WTC11 (cell line): ENCODE data around the gene STARD13.

Experiments used
- ATF3 ChIP-seq: sonication (generic); formaldehyde crosslinking; conservative IDR thresholded peaks from 2 replicates; pipeline ENCODE4 v1.8.1; 2022; ENCODE audit warnings: mild to moderate bottlenecking, missing genetic modification reagents
- JUN ChIP-seq: sonication (generic); formaldehyde crosslinking; IDR thresholded peaks from 2 replicates; pipeline ENCODE4 v1.8.0; 2023; ENCODE audit warnings: mild to moderate bottlenecking, missing genetic modification reagents
- MAX ChIP-seq: sonication (generic); formaldehyde crosslinking; IDR thresholded peaks from 2 replicates; pipeline ENCODE4 v1.8.0; 2022; ENCODE audit warnings: mild to moderate bottlenecking, missing genetic modification reagents
- NFYB ChIP-seq: sonication (generic); formaldehyde crosslinking; conservative IDR thresholded peaks from 2 replicates; pipeline ENCODE4 v1.8.0; 2022; ENCODE audit warnings: low read depth, missing genetic modification reagents
- NR3C1 ChIP-seq: sonication (generic); formaldehyde crosslinking; conservative IDR thresholded peaks from 2 replicates; pipeline ENCODE4 v1.8.1; 2023; ENCODE audit warnings: low read depth, mild to moderate bottlenecking, missing genetic modification reagents
- PREB ChIP-seq: sonication (generic); formaldehyde crosslinking; IDR thresholded peaks from 2 replicates; pipeline ENCODE4 v1.8.1; 2022; ENCODE audit warnings: mild to moderate bottlenecking, missing genetic modification reagents, moderate library complexity, borderline replicate concordance
- TCF7 ChIP-seq: sonication (generic); formaldehyde crosslinking; IDR thresholded peaks from 2 replicates; pipeline ENCODE4 v1.8.0; 2022; ENCODE audit warnings: mild to moderate bottlenecking, low read depth, missing genetic modification reagents, moderate library complexity
- ZBTB21 ChIP-seq: sonication (generic); formaldehyde crosslinking; IDR thresholded peaks from 2 replicates; pipeline ENCODE4 v1.8.1; 2023; ENCODE audit warnings: mild to moderate bottlenecking, missing genetic modification reagents, borderline replicate concordance
- ZNF138 ChIP-seq: sonication (generic); formaldehyde crosslinking; conservative IDR thresholded peaks from 2 replicates; pipeline ENCODE4 v1.8.1; 2022; ENCODE audit warnings: mild to moderate bottlenecking, moderate library complexity, missing genetic modification reagents
- ZNF396 ChIP-seq: fragments of 250-450 bp; sonication (Bioruptor Pico); IDR thresholded peaks from 2 replicates; pipeline ENCODE4 v1.8.0; 2021; ENCODE audit warnings: mild to moderate bottlenecking, moderate library complexity, borderline replicate concordance
- TF ChIP-seq, protein P1 (sequence below): fragments of 200-600 bp; IDR thresholded peaks from 2 replicates; pipeline ENCODE4 v1.8.0; 2022; ENCODE audit warnings: antibody characterized with exemption

DNA sequence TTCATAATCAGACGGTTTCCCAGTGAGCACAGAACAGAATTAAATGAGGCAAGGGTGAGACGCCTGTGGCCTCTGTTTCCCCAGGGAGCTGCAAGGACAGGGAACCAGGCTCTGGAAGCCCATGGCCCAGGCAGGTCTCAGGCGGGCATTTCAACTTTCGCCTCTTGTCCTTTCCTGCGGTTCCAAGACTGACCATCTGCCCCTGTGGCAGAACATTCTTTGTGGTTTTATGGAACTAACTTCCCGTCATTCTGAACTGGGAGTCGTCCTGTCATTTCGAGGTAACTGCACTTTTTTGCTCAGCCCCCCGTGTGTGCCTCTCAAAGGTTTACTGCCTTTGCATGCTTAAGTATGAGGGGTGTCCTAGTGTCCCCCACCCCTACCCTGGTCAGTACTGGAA lies 198.5 kb downstream of the STARD13 start:
- TF ChIP-seq, protein P1, sequence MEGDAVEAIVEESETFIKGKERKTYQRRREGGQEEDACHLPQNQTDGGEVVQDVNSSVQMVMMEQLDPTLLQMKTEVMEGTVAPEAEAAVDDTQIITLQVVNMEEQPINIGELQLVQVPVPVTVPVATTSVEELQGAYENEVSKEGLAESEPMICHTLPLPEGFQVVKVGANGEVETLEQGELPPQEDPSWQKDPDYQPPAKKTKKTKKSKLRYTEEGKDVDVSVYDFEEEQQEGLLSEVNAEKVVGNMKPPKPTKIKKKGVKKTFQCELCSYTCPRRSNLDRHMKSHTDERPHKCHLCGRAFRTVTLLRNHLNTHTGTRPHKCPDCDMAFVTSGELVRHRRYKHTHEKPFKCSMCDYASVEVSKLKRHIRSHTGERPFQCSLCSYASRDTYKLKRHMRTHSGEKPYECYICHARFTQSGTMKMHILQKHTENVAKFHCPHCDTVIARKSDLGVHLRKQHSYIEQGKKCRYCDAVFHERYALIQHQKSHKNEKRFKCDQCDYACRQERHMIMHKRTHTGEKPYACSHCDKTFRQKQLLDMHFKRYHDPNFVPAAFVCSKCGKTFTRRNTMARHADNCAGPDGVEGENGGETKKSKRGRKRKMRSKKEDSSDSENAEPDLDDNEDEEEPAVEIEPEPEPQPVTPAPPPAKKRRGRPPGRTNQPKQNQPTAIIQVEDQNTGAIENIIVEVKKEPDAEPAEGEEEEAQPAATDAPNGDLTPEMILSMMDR = no peak
- TF ChIP-seq NR3C1 (CRISPR knock-in tag) (no peak), TCF7 (CRISPR knock-in tag) (no peak), JUN (CRISPR knock-in tag) (no peak), MAX (CRISPR knock-in tag) (no peak), ZNF138 (CRISPR knock-in tag) (no peak), ZBTB21 (CRISPR knock-in tag) (no peak), PREB (CRISPR knock-in tag) (no peak), NFYB (CRISPR knock-in tag) (no peak), ATF3 (no peak), ZNF396 (CRISPR knock-in tag) (no peak)
